ENCODE results near the gene ZIC2.

GRCh38 chr13:99971576-99972189 lies 9.9 kb upstream of the ZIC2 start, which contains the start of gene ZIC5:
- no peak for TF ChIP-seq POLR2A (IDR thresholded peaks at IDR 0.05)
- TF ChIP-seq CTCF (IDR thresholded peaks at IDR 0.05) = no peak
- no peak for TF ChIP-seq POLR2AphosphoS5 (IDR thresholded peaks at IDR 0.05)

All from prostate gland (tissue), 2 donors.